Neural cell (in vitro differentiated cells): ENCODE data around the gene PPM1B. TPM values are rescaled to one million over a fixed set of nuclear protein-coding genes. Genes with fewer than 3 reads are reported as not detected.

ENCODE experiments used
- H2AFZ ChIP-seq: fragments of 200-600, 300-800 bp; sonication (generic), shearing (Covaris generic); 2 replicates; pipeline ENCODE4 v1.6.0; 2014; ENCODE audit warnings: low read depth, mild to moderate bottlenecking, antibody characterized with exemption, low read length, moderate library complexity
- H3F3A ChIP-seq: fragments of 200-600 bp; shearing (Covaris generic); 2 replicates; pipeline ENCODE4 v1.6.1; 2016; ENCODE audit warnings: mild to moderate bottlenecking, moderate library complexity, mixed read lengths, antibody characterized with exemption, low read length; ENCODE audit not compliant: insufficient read depth, poor library complexity, severe bottlenecking
- H3K27ac ChIP-seq: fragments of 200-600, 300-800 bp; sonication (generic), shearing (Covaris generic); 2 replicates; pipeline ENCODE4 v1.5.1; 2014; ENCODE audit warnings: mild to moderate bottlenecking, low read length, moderate library complexity
- H3K27me3 ChIP-seq: fragments of 300-800, 200-600 bp; sonication (generic), shearing (Covaris generic); 2 replicates; pipeline ENCODE4 v1.6.0; 2014; ENCODE audit warnings: mild to moderate bottlenecking, low read depth, low read length, moderate library complexity; ENCODE audit not compliant: insufficient read depth
- H3K36me3 ChIP-seq: fragments of 300-800, 200-600 bp; sonication (generic), shearing (Covaris generic); 2 replicates; pipeline ENCODE4 v1.5.1; 2014; ENCODE audit warnings: mild to moderate bottlenecking, antibody characterized with exemption, low read length, moderate library complexity; ENCODE audit not compliant: insufficient read depth
- H3K4me2 ChIP-seq: fragments of 300-800, 200-600 bp; sonication (generic), shearing (Covaris generic); 2 replicates; pipeline ENCODE4 v1.6.0; 2014; ENCODE audit warnings: mild to moderate bottlenecking, low read length
- H3K4me3 ChIP-seq: fragments of 300-800, 200-600 bp; sonication (generic), shearing (Covaris generic); 2 replicates; pipeline ENCODE4 v1.5.1; 2014; ENCODE audit warnings: mild to moderate bottlenecking, low read length, moderate library complexity
- H3K79me2 ChIP-seq: fragments of 200-600 bp; shearing (Covaris generic); replicated peaks from 2 replicates; pipeline ENCODE4 v1.6.0; 2014; ENCODE audit warnings: mild to moderate bottlenecking, low read length, moderate library complexity; ENCODE audit not compliant: insufficient read depth
- H3K9ac ChIP-seq: fragments of 300-800, 200-600 bp; sonication (generic), shearing (Covaris generic); 2 replicates; pipeline ENCODE4 v1.6.1; 2016; ENCODE audit warnings: mild to moderate bottlenecking, low read length, mixed read lengths
- H3K9me2 ChIP-seq: fragments of 200-600 bp; shearing (Covaris generic); 2 replicates; pipeline ENCODE4 v1.6.1; 2016; ENCODE audit warnings: mild to moderate bottlenecking, low read length, mixed read lengths; ENCODE audit not compliant: insufficient read depth
- H3K9me3 ChIP-seq: fragments of 200-600, 300-800 bp; sonication (generic), shearing (Covaris generic); 2 replicates; pipeline ENCODE4 v1.6.1; 2016; ENCODE audit warnings: mild to moderate bottlenecking, mixed run types, low read length, moderate library complexity, mixed read lengths
- H4K20me1 ChIP-seq: fragments of 200-600 bp; shearing (Covaris generic); 2 replicates; pipeline ENCODE4 v1.6.1; 2016; ENCODE audit warnings: mild to moderate bottlenecking, mixed run types; ENCODE audit not compliant: insufficient read depth
- CTCF ChIP-seq: fragments of 450-650 bp; IDR thresholded peaks from 2 replicates; pipeline ENCODE4 v1.5.1; 2014; ENCODE audit warnings: antibody characterized with exemption, mild to moderate bottlenecking, moderate library complexity; ENCODE audit not compliant: poor library complexity, severe bottlenecking
- EP300 ChIP-seq: fragments of 450-650 bp; conservative IDR thresholded peaks from 2 replicates; pipeline ENCODE4 v1.6.1; 2014; ENCODE audit warnings: antibody characterized with exemption, mild to moderate bottlenecking, moderate library complexity; ENCODE audit not compliant: poor library complexity, severe bottlenecking
- EZH2 ChIP-seq: fragments of 200-600, 300-800 bp; shearing (Covaris generic), sonication (generic); IDR thresholded peaks from 2 replicates; pipeline ENCODE4 v1.6.1; 2014; ENCODE audit warnings: antibody characterized with exemption, low read length, borderline replicate concordance, mild to moderate bottlenecking; ENCODE audit not compliant: insufficient read depth, poor library complexity, severe bottlenecking
- MXI1 ChIP-seq: fragments of 450-650 bp; conservative IDR thresholded peaks from 2 replicates; pipeline ENCODE4 v1.6.1; 2014; ENCODE audit warnings: antibody characterized with exemption, mild to moderate bottlenecking; ENCODE audit not compliant: poor library complexity, severe bottlenecking
- POLR2AphosphoS5 ChIP-seq: IDR thresholded peaks from 2 replicates; pipeline ENCODE4 v1.6.1; 2012
- RAD21 ChIP-seq: fragments of 450-650 bp; conservative IDR thresholded peaks from 2 replicates; pipeline ENCODE4 v1.6.1; 2014; ENCODE audit warnings: antibody characterized with exemption, mild to moderate bottlenecking, moderate library complexity
- REST ChIP-seq: IDR thresholded peaks from 2 replicates; pipeline ENCODE4 v1.6.1; 2012; ENCODE audit warnings: borderline replicate concordance
- SMC3 ChIP-seq: fragments of 450-650 bp; conservative IDR thresholded peaks from 2 replicates; pipeline ENCODE4 v1.6.1; 2014; ENCODE audit warnings: antibody characterized with exemption, mild to moderate bottlenecking, moderate library complexity; ENCODE audit not compliant: poor library complexity
- TAF1 ChIP-seq: IDR thresholded peaks from 2 replicates; pipeline ENCODE4 v1.6.1; 2012; ENCODE audit warnings: low read depth
- polyA minus RNA-seq: library from RNA; depleted of rRNA, polyadenylated mRNA; stranded (reverse); fragments of >200 nt; gene quantifications from 2 replicates; pipeline ENCODE4 v1.2.3, GENCODE V29; 2014
- polyA plus RNA-seq: library from polyadenylated mRNA; depleted of rRNA; stranded (reverse); fragments of >200 nt; gene quantifications from 2 replicates; pipeline ENCODE4 v1.2.3, GENCODE V29; 2014

PPM1B gene
- polyA plus RNA-seq (79.8 and 116 TPM in 2 replicates), polyA minus RNA-seq (102 and 109 TPM in 2 replicates)

GRCh38 chr2:44168681-44169154, at the start of gene PPM1B:
Gene PPM1B (plus strand): TSS chr2:44168875. CDS start chr2:44201200, 32,325 bp downstream.
- TF ChIP-seq REST (peak; percentile 65), RAD21 (no peak), MXI1 (peak; percentile 11), EZH2 (no peak), SMC3 (peak; percentile 11), POLR2AphosphoS5 (peak; percentile 97), EP300 (peak; percentile 8), TAF1 (peak; percentile 45), CTCF (no peak)

GRCh38 chr2:44119878-44120277, 48.8 kb upstream of the PPM1B start:
- Histone ChIP-seq H3K27ac (no peak overlapping the region), H3K9ac (no peak overlapping the region), H3K36me3 (no peaks in the 10 kb centered on the region), H3K79me2 (no peaks in the 10 kb centered on the region), H2AFZ (no peak overlapping the region), H3K27me3 (no peaks in the 10 kb centered on the region), H3K9me3 (no peaks in the 10 kb centered on the region), H4K20me1 (no peaks in the 10 kb centered on the region), H3F3A (no peaks in the 10 kb centered on the region), H3K9me2 (no peaks in the 10 kb centered on the region), H3K4me2 (no peak overlapping the region), H3K4me3 (no peak overlapping the region)
- TF ChIP-seq POLR2AphosphoS5: no peak
- no peak for TF ChIP-seq MXI1
- TF ChIP-seq TAF1: no peak
- TF ChIP-seq REST: no peak
- TF ChIP-seq EZH2: no peak
- TF ChIP-seq RAD21: no peak
- no peak for TF ChIP-seq EP300
- TF ChIP-seq SMC3: no peak
- no peak for TF ChIP-seq CTCF

More at GRCh38 chr2:44168681-44169154, at the start of gene PPM1B:
- H3K4me2 ChIP-seq: peak within 1 kb of the TSS; percentile 78
- peaks cover 41% of the 10 kb centered on the region for H3K79me2 ChIP-seq
- H2AFZ ChIP-seq: peak within 1 kb of the TSS; percentile 31
- no peaks in the 10 kb centered on the region for H3K9me2 ChIP-seq
- peak within 1 kb of the TSS; percentile 67 for H3K4me3 ChIP-seq
- H3K36me3 ChIP-seq: no peaks in the 10 kb centered on the region
- H3F3A ChIP-seq: no peaks in the 10 kb centered on the region
- no peaks in the 10 kb centered on the region for H4K20me1 ChIP-seq
- H3K9ac ChIP-seq: peak within 1 kb of the TSS; percentile 89
- H3K9me3 ChIP-seq: no peaks in the 10 kb centered on the region
- no peaks in the 10 kb centered on the region for H3K27me3 ChIP-seq
- peak within 1 kb of the TSS; percentile 91 for H3K27ac ChIP-seq
